ENCODE data around the gene MRTO4. TPM values are rescaled to one million over a fixed set of nuclear protein-coding genes. Genes with fewer than 3 reads are reported as not detected.
"Not testable (repeated sequence)": the region's sequence is repeated elsewhere in the genome, so short reads cannot be mapped to it uniquely, and the experiment has no call there.

Gene MRTO4
- total RNA-seq, 1 donor from 2014 or later = 41.0 TPM

DNA sequence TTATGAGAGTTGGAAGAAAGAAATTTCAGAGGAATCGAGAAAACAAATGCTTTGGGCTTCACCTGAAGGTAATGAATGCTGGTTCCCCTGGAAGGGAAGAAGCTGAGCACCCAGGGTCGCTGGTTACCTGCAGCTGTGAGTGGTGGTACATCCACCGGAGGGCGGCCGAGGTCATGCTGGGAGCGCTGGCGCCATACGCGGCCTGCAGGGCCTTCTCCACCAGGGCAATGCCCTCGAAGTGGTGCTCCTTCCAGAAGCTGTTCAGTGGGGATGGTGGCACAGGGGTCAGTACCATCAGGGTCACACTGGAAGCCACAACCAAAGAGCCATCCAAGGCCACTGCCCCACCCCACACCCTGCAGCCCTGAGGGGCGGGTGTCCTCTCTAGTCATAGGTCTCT is 16.8 kb downstream of the MRTO4 start:
- no peaks in the 10 kb centered on the region for H3K79me2 ChIP-seq (ENCODE audit: insufficient read depth, low read length)
- Mint-ChIP-seq H3K27me3 (ENCODE audit: low read depth, unreplicated experiment) (peaks cover 15% of the 10 kb centered on the region), H3K4me3 (ENCODE audit: unreplicated experiment) (no peak overlapping the region), H3K36me3 (ENCODE audit: low read depth, unreplicated experiment) (peaks cover 8% of the 10 kb centered on the region), H3K4me1 (ENCODE audit: low read depth, unreplicated experiment) (no peaks in the 10 kb centered on the region), H3K9me3 (ENCODE audit: unreplicated experiment) (peaks cover 11% of the 10 kb centered on the region), H3K27ac (ENCODE audit: unreplicated experiment) (no peak overlapping the region)
- H3K9ac ChIP-seq (ENCODE audit: low read length) = no peak overlapping the region
- no peak for DNase-seq (ENCODE audit: low read depth)
- no peak for FAIRE-seq
- H3K4me1 ChIP-seq (ENCODE audit: insufficient read depth, low read length) = no peaks in the 10 kb centered on the region
- no peak overlapping the region for H3K27ac ChIP-seq (ENCODE audit: low read depth, low read length)
- H3K4me2 ChIP-seq (ENCODE audit: low read length) = no peak overlapping the region
- TF ChIP-seq, protein P1, sequence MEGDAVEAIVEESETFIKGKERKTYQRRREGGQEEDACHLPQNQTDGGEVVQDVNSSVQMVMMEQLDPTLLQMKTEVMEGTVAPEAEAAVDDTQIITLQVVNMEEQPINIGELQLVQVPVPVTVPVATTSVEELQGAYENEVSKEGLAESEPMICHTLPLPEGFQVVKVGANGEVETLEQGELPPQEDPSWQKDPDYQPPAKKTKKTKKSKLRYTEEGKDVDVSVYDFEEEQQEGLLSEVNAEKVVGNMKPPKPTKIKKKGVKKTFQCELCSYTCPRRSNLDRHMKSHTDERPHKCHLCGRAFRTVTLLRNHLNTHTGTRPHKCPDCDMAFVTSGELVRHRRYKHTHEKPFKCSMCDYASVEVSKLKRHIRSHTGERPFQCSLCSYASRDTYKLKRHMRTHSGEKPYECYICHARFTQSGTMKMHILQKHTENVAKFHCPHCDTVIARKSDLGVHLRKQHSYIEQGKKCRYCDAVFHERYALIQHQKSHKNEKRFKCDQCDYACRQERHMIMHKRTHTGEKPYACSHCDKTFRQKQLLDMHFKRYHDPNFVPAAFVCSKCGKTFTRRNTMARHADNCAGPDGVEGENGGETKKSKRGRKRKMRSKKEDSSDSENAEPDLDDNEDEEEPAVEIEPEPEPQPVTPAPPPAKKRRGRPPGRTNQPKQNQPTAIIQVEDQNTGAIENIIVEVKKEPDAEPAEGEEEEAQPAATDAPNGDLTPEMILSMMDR (IDR thresholded peaks at IDR 0.05; ENCODE audit: insufficient read depth, low read depth, low read length) = no peak
- TF ChIP-seq EZH2 (IDR thresholded peaks at IDR 0.05; ENCODE audit: insufficient read depth, low read length) = no peak
- no peaks in the 10 kb centered on the region for H4K20me1 ChIP-seq (ENCODE audit: insufficient read depth, low read length)
- H2AFZ ChIP-seq (ENCODE audit: low read depth, low read length) = no peak overlapping the region
- H3K27me3 ChIP-seq (ENCODE audit: insufficient read depth, low read length) = no peaks in the 10 kb centered on the region
- no peaks in the 10 kb centered on the region for H3K36me3 ChIP-seq (ENCODE audit: insufficient read depth, low read length)
- no peaks in the 10 kb centered on the region for H3K9me3 ChIP-seq (ENCODE audit: insufficient read depth, low read depth, low read length)
- no peak overlapping the region for H3K4me3 ChIP-seq (ENCODE audit: insufficient read depth, low read depth, low read length)

DNA sequence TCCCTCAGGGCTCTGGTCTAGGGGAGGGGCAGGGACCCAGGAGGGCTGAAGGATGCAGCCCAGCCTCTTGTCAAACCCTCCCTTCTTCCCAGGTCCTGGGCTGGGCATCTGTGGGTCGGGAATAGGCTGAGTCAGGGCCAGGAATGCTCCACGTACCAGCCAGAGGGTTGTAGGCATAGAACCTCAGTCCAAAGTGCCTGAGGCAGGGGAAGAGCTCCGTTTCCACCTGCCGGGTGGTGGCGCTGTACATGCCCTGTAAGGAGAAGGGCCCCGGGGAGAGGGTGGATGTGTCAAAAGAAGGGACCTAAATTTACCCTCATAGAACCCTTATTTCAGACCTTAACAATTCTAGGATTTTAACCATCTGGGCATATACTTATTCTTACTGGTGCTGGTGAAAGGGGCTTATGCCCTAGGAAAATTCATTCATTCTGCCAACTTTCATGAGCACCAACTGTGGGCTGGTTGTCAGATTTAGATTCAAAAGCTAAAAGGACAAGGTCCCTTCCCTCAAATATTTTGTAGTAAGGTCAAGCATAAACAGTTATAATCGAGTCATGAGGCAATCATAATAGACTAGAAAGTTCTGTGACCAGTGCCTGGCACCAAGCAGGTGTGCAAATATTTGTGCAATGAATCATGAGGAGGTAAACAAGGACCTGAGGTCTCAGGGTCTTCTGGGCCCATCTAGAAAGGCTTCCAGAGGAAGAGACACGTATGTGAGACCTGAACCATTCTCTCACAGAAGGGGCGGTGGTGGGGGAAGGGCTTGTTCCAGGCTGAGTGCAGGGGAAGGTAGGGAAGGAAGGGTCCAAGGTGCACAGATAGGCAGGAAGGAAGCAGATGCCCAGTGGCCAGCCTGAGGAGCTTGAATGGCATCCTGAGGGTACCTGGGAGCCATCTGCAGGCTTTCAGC is 18.1 kb downstream of the MRTO4 start:
- H3K4me1 Mint-ChIP-seq (ENCODE audit: low read depth, unreplicated experiment); H3K4me3 ChIP-seq (ENCODE audit: insufficient read depth, low read depth, low read length); H3K4me2 ChIP-seq (ENCODE audit: low read length); FAIRE-seq; H2AFZ ChIP-seq (ENCODE audit: low read depth, low read length); H3K9ac ChIP-seq (ENCODE audit: low read length); H3K4me1 ChIP-seq (ENCODE audit: insufficient read depth, low read length); H3K27me3 ChIP-seq (ENCODE audit: insufficient read depth, low read length); H3K9me3 ChIP-seq (ENCODE audit: insufficient read depth, low read depth, low read length); DNase-seq (ENCODE audit: low read depth); H3K27ac ChIP-seq (ENCODE audit: low read depth, low read length); H4K20me1 ChIP-seq (ENCODE audit: insufficient read depth, low read length); H3K4me3 Mint-ChIP-seq (ENCODE audit: unreplicated experiment); H3K79me2 ChIP-seq (ENCODE audit: insufficient read depth, low read length); H3K36me3 ChIP-seq (ENCODE audit: insufficient read depth, low read length); H3K27ac Mint-ChIP-seq (ENCODE audit: unreplicated experiment): not testable (repeated sequence)
- Mint-ChIP-seq H3K36me3 (ENCODE audit: low read depth, unreplicated experiment) (peaks cover 12% of the 10 kb centered on the region), H3K9me3 (ENCODE audit: unreplicated experiment) (peaks cover 11% of the 10 kb centered on the region), H3K27me3 (ENCODE audit: low read depth, unreplicated experiment) (peaks cover 18% of the 10 kb centered on the region)

DNA sequence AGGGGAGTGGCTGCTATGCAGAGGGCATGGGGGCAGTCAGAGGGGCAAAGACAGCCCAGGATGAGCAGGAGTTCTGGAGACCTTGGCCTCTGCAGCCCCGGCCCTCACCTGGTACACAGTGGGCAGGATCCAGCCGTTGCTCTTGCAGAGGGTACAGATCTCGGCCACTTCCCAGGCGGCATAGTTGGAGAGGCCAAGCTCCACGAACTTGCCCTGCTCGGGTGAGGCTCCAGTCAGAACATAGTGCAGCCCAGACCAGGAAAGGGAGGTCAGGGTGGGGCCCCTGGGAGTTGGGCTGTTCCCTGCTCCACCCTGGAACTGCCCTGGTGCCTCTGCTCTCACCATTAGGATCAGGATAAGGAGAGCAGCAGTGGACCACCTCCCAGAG is 18.7 kb downstream of the MRTO4 start:
- H3K9me3 ChIP-seq (ENCODE audit: insufficient read depth, low read depth, low read length); H3K4me1 ChIP-seq (ENCODE audit: insufficient read depth, low read length); H3K27ac Mint-ChIP-seq (ENCODE audit: unreplicated experiment); H3K4me3 ChIP-seq (ENCODE audit: insufficient read depth, low read depth, low read length); H3K27me3 ChIP-seq (ENCODE audit: insufficient read depth, low read length); H3K4me2 ChIP-seq (ENCODE audit: low read length); FAIRE-seq; H3K4me1 Mint-ChIP-seq (ENCODE audit: low read depth, unreplicated experiment); H3K4me3 Mint-ChIP-seq (ENCODE audit: unreplicated experiment); H2AFZ ChIP-seq (ENCODE audit: low read depth, low read length); H3K79me2 ChIP-seq (ENCODE audit: insufficient read depth, low read length); H4K20me1 ChIP-seq (ENCODE audit: insufficient read depth, low read length); DNase-seq (ENCODE audit: low read depth); H3K9ac ChIP-seq (ENCODE audit: low read length); H3K27ac ChIP-seq (ENCODE audit: low read depth, low read length); H3K36me3 ChIP-seq (ENCODE audit: insufficient read depth, low read length): not testable (repeated sequence)
- peaks cover 12% of the 10 kb centered on the region for H3K36me3 Mint-ChIP-seq (ENCODE audit: low read depth, unreplicated experiment)
- peaks cover 18% of the 10 kb centered on the region for H3K27me3 Mint-ChIP-seq (ENCODE audit: low read depth, unreplicated experiment)
- peaks cover 11% of the 10 kb centered on the region for H3K9me3 Mint-ChIP-seq (ENCODE audit: unreplicated experiment)
